B cell (primary cell): Measurements from ENCODE around the gene TIFAB. TPM values are rescaled to one million over a fixed set of nuclear protein-coding genes. Genes with fewer than 3 reads are reported as not detected.

Experiments used
- ATAC-seq: fragments of 200-7000 bp; cut with Tn5 transposase; one replicate; pipeline ENCODE4 v1.10.0; 2021; ENCODE audit warnings: low read depth, mild to moderate bottlenecking, moderate number of reproducible peaks, moderate library complexity
- CTCF ChIA-PET: fragments of 350-600 bp; sonication (Branson Sonifier 250); formaldehyde crosslinking; loops from one replicate; lab custom pipeline; 2021; ENCODE audit warnings: antibody characterized with exemption, inconsistent platforms; lab: Charles Lee
- POLR2A ChIA-PET: fragments of 350-600 bp; sonication (Branson Sonifier 250); formaldehyde crosslinking; loops from one replicate; lab custom pipeline; 2021; ENCODE audit warnings: antibody characterized with exemption; lab: Charles Lee
- DNase-seq: peaks from one replicate; pipeline ENCODE4 v3.0.0; 2013
- H2AFZ ChIP-seq: 2 replicates; pipeline ENCODE4 v1.6.1; 2012; ENCODE audit warnings: mild to moderate bottlenecking, low read depth, low read length; ENCODE audit not compliant: insufficient read depth, poor library complexity, severe bottlenecking
- H3K27ac ChIP-seq, 2 donors: 1 replicate in 1 of 2; 2 replicates in 1 of 2; pipeline ENCODE4 v1.5.1; 2012 to 2013; ENCODE audit warnings: low read length in 2 of 2, mild to moderate bottlenecking in 2 of 2, moderate library complexity in 1 of 2
- H3K27me3 ChIP-seq, 4 experiments: fragments of 200-600 bp in 1 of 4; sonication (generic) in 1 of 4; replicated peaks in 1 of 4; 1 replicate in 2 of 4; 2 replicates in 2 of 4; pipeline versions ENCODE4 v1.6.1 to v1.7.0; 2013 to 2016; ENCODE audit warnings: low read length in 3 of 4, mild to moderate bottlenecking in 2 of 4, mixed read lengths in 1 of 4, moderate library complexity in 1 of 4; ENCODE audit not compliant: insufficient read depth in 4 of 4, control insufficient read depth in 3 of 4; ENCODE audit errors: control extremely low read depth in 1 of 4
- H3K36me3 ChIP-seq, 2 experiments: replicated peaks in 1 of 2; 1 replicate in 1 of 2; 2 replicates in 1 of 2; pipeline versions ENCODE4 v1.6.1 to v1.7.1; 2013; ENCODE audit warnings: low read length in 1 of 2; ENCODE audit not compliant: insufficient read depth in 2 of 2, control insufficient read depth in 1 of 2; ENCODE audit errors: control extremely low read depth in 1 of 2, extremely low read depth in 1 of 2
- H3K4me1 ChIP-seq, 2 donors: fragments of 200-600 bp in 1 of 2; sonication (generic) in 1 of 2; 1 replicate in 1 of 2; 2 replicates in 1 of 2; pipeline versions ENCODE4 v1.5.1 to v1.6.1; 2013 to 2017; ENCODE audit warnings: low read length in 2 of 2; ENCODE audit not compliant: control insufficient read depth in 2 of 2, insufficient read depth in 2 of 2
- H3K4me2 ChIP-seq: replicated peaks from 2 replicates; pipeline ENCODE3; 2012; ENCODE audit warnings: mild to moderate bottlenecking, low read depth, low read length; ENCODE audit not compliant: poor library complexity, severe bottlenecking
- H3K4me3 ChIP-seq, 5 experiments: fragments of 200-600 bp in 1 of 5; sonication (generic) in 1 of 5; 1 replicate in 3 of 5; 2 replicates in 2 of 5; pipeline versions ENCODE4 v1.5.1 to v1.7.0; 2011 to 2016; ENCODE audit warnings: low read length in 4 of 5, mild to moderate bottlenecking in 4 of 5, low read depth in 2 of 5, control low read depth in 1 of 5, moderate library complexity in 1 of 5; ENCODE audit not compliant: insufficient read depth in 1 of 5; ENCODE audit errors: control extremely low read depth in 1 of 5, extremely low read depth in 1 of 5
- H3K79me2 ChIP-seq: fragments of 200-600 bp; sonication (generic); one replicate; pipeline ENCODE4 v1.6.0; 2016; ENCODE audit warnings: low read length; ENCODE audit not compliant: control insufficient read depth, insufficient read depth
- H3K9ac ChIP-seq: fragments of 200-600 bp; sonication (generic); 2 replicates; pipeline ENCODE4 v1.6.1; 2017; ENCODE audit warnings: mild to moderate bottlenecking, low read length, moderate library complexity
- H3K9me3 ChIP-seq, 3 donors: one replicate each; pipeline versions ENCODE4 v1.6.1 to v1.7.1; 2013; ENCODE audit warnings: low read length in 2 of 3; ENCODE audit not compliant: control insufficient read depth in 2 of 3, insufficient read depth in 1 of 3; ENCODE audit errors: control extremely low read depth in 1 of 3
- H4K20me1 ChIP-seq: 2 replicates; pipeline ENCODE4 v1.6.0; 2012; ENCODE audit warnings: mild to moderate bottlenecking, low read length; ENCODE audit not compliant: insufficient read depth, control insufficient read depth, poor library complexity, severe bottlenecking
- H3K27ac Mint-ChIP-seq: one replicate; pipeline ENCODE4 v1.8.0; 2021; ENCODE audit warnings: mixed read lengths
- H3K27me3 Mint-ChIP-seq: one replicate; pipeline ENCODE4 v1.8.0; 2021; ENCODE audit warnings: mixed read lengths
- H3K4me1 Mint-ChIP-seq: one replicate; pipeline ENCODE4 v1.8.0; 2021; ENCODE audit warnings: mixed read lengths
- H3K4me3 Mint-ChIP-seq: one replicate; pipeline ENCODE4 v1.8.0; 2021; ENCODE audit warnings: mixed read lengths
- H3K9me3 Mint-ChIP-seq: one replicate; pipeline ENCODE4 v1.8.0; 2022; ENCODE audit warnings: mixed read lengths; ENCODE audit not compliant: insufficient read depth
- CTCF ChIP-seq: fragments of 200-600 bp; IDR thresholded peaks from one replicate; pipeline ENCODE4 v1.8.0; 2022; ENCODE audit warnings: antibody characterized with exemption, mild to moderate bottlenecking
- EZH2 ChIP-seq: IDR thresholded peaks from 2 replicates; pipeline ENCODE4 v1.6.1; 2012; ENCODE audit warnings: borderline replicate concordance, low read depth, mild to moderate bottlenecking, moderate library complexity, low read length; ENCODE audit not compliant: insufficient read depth, poor library complexity, severe bottlenecking
- WGBS: methylation state at CpG from one replicate; pipeline ENCODE4 v1.1.5; 2013; ENCODE audit warnings: missing lambda C conversion rate; ENCODE audit not compliant: insufficient coverage; 5-methylcytosine and 5-hydroxymethylcytosine counted together
- intact Hi-C: fragments of 100-400 bp; cut with micrococcal nuclease; formaldehyde crosslinking; loops from one replicate; pipeline ENCODE4 v1.10.0; 2022
- polyA plus RNA-seq: library from polyadenylated mRNA; depleted of rRNA; stranded (reverse); fragments of >200 nt; gene quantifications from 2 replicates; pipeline ENCODE4 v1.2.3, GENCODE V29; 2012
- total RNA-seq, 2 donors: library from RNA; stranded (reverse); fragments of 120-200 nt in 1 of 2; gene quantifications; 1 replicate in 1 of 2; 2 replicates in 1 of 2; pipeline versions ENCODE4 v1.2.3 to v1.2.4, GENCODE V29; 2013 to 2022

TIFAB gene
- total and polyA plus RNA-seq, 2 donors (not counting 1 experiment from before 2014, with no cell fraction given) = not detected

- peaks cover 0 to 63% (median 28%) of the 10 kb centered on the region in 4 experiments for H3K27me3 ChIP-seq
- H3K4me1 Mint-ChIP-seq = peaks cover 10% of the 10 kb centered on the region
- no peak overlapping the region for H2AFZ ChIP-seq
- H3K36me3 ChIP-seq = no peaks in the 10 kb centered on the region
- peaks cover 0 to 4% of the 10 kb centered on the region in 2 donors for H3K4me1 ChIP-seq
- TF ChIP-seq CTCF = no peak
- no peak for TF ChIP-seq EZH2
- no peak for ATAC-seq
- no peak overlapping the region for H3K9ac ChIP-seq
- no peak overlapping the region for H3K4me3 Mint-ChIP-seq
- no peaks in the 10 kb centered on the region for H3K79me2 ChIP-seq
- H3K9me3 Mint-ChIP-seq = no peaks in the 10 kb centered on the region
- no peak overlapping the region for H3K4me3 ChIP-seq
- intact Hi-C loops = no loop called here
- H3K27me3 Mint-ChIP-seq = peaks cover 63% of the 10 kb centered on the region
- ChIA-PET CTCF (no interaction called here), POLR2A (no interaction called here)
- 87% methylated on average over 2 of the region's 11 CpGs for WGBS
- H3K27ac Mint-ChIP-seq = no peak overlapping the region
- H3K27ac ChIP-seq = no peak overlapping the region
- H3K4me2 ChIP-seq = no peak overlapping the region
- H3K9me3 ChIP-seq = no peaks in the 10 kb centered on the region
- H4K20me1 ChIP-seq = no peaks in the 10 kb centered on the region
- DNase-seq = no peak
Measured at GRCh38 chr5:135487839-135488514, 35.8 kb upstream of the TIFAB start.

GRCh38 chr5:135487037-135487395 lies 34.9 kb upstream of the TIFAB start:
- Mint-ChIP-seq H3K27me3 (peaks cover 54% of the 10 kb centered on the region), H3K27ac (no peak overlapping the region), H3K9me3 (no peaks in the 10 kb centered on the region), H3K4me3 (no peak overlapping the region), H3K4me1 (peaks cover 10% of the 10 kb centered on the region)
- ChIA-PET POLR2A (no interaction called here), CTCF (no interaction called here)
- no CpG with 5 or more reads among the region's 1 CpG for WGBS
- Histone ChIP-seq H3K36me3 (no peaks in the 10 kb centered on the region), H3K4me2 (no peak overlapping the region), H4K20me1 (no peaks in the 10 kb centered on the region), H3K4me3 (no peak overlapping the region), H3K27me3 (peaks cover 0 to 53% (median 26%) of the 10 kb centered on the region in 4 experiments), H3K27ac (no peak overlapping the region), H3K9me3 (no peaks in the 10 kb centered on the region), H3K79me2 (no peaks in the 10 kb centered on the region), H3K4me1 (peaks cover 0 to 4% of the 10 kb centered on the region in 2 donors), H2AFZ (no peak overlapping the region), H3K9ac (no peak overlapping the region)
- DNase-seq = no peak
- TF ChIP-seq CTCF (no peak), EZH2 (no peak)
- ATAC-seq = no peak
- intact Hi-C loops = no loop called here
